ENCODE results near the gene C22orf23.

C22orf23 gene

GRCh38 chr22:37953437-37954179 is at the start of gene C22orf23, which contains the start of gene POLR2F:
TSS of gene C22orf23 (minus strand) at chr22:37953601. CDS start at chr22:37953149, 452 bp downstream.
TSS of gene POLR2F (plus strand) at chr22:37953699. CDS start at chr22:37953788, 89 bp downstream.
- peak; percentile 90 to 92 (median 90) for DNase-seq

- no peak for DNase-seq
Observed at GRCh38 chr22:37999640-38000272, 46.4 kb upstream of the C22orf23 start.

- no peak for DNase-seq
Observed at GRCh38 chr22:37999236-37999635, 45.8 kb upstream of the C22orf23 start.

GRCh38 chr22:37998543-37998942 is 45.1 kb upstream of the C22orf23 start:
- no peak for DNase-seq

- DNase-seq, result no peak
Observed at GRCh38 chr22:37996515-37997246, 43.3 kb upstream of the C22orf23 start.

- no peak for DNase-seq
Observed at GRCh38 chr22:37996079-37996478, 42.7 kb upstream of the C22orf23 start.

GRCh38 chr22:37995460-37995859 is 42.1 kb upstream of the C22orf23 start:
- no peak for DNase-seq

GRCh38 chr22:37994982-37995381 is 41.6 kb upstream of the C22orf23 start:
- DNase-seq, result no peak

- DNase-seq, result no peak
Observed at GRCh38 chr22:37994049-37994448, 40.6 kb upstream of the C22orf23 start.

GRCh38 chr22:37991731-37992442 is 38.5 kb upstream of the C22orf23 start:
- DNase-seq, result no peak

- no peak for DNase-seq
Observed at GRCh38 chr22:37990862-37991261, 37.5 kb upstream of the C22orf23 start.

GRCh38 chr22:37990301-37990700 is 36.9 kb upstream of the C22orf23 start:
- no peak for DNase-seq

- DNase-seq, result no peak
Observed at GRCh38 chr22:37989146-37990045, 36.0 kb upstream of the C22orf23 start.

GRCh38 chr22:37986371-37986770 is 33.0 kb upstream of the C22orf23 start:
- DNase-seq, result no peak

GRCh38 chr22:37985751-37986281 is 32.4 kb upstream of the C22orf23 start:
- DNase-seq, result no peak

- no peak for DNase-seq
Observed at GRCh38 chr22:37985050-37985585, 31.7 kb upstream of the C22orf23 start.

- DNase-seq, result no peak
Observed at GRCh38 chr22:37983860-37984791, 30.7 kb upstream of the C22orf23 start, which contains the start of gene SOX10. TSS of gene SOX10 (minus strand) at chr22:37984555. CDS start at chr22:37983784, 771 bp downstream.

- no peak for DNase-seq
Observed at GRCh38 chr22:37982938-37983859, 29.8 kb upstream of the C22orf23 start.
